ENCODE results near the gene ERN2. TPM values are rescaled to one million over a fixed set of nuclear protein-coding genes. Genes with fewer than 3 reads are reported as not detected.

ERN2 gene
- polyA plus RNA-seq, 3 donors: not detected

DNA sequence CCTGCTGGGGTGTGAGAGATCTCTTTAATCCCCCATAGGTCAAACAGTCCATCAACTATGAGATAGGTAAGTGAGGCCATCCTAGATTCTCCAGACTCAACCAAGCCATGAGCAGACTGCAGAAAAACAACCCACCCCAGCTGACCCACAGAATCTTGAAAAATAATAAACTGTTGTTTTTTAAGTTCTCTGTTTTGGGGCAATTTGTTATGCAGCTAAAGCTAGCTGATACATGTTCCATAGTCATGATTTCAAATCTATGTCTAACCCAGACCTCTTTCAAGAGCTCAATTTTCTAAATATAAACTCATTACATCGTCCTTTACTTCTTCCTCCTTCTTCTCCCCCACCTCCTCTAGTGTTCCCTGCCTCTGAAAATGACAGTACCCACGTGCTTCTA, 10.1 kb downstream of the ERN2 start:
- H2AFZ ChIP-seq (ENCODE audit: insufficient read depth, low read depth, low read length, poor library complexity, severe bottlenecking): no peak overlapping the region
- H3K4me1 ChIP-seq (ENCODE audit: control insufficient read depth in 1 of 2, insufficient read depth in 2 of 2, low read length in 2 of 2): no peaks in the 10 kb centered on the region
- no peaks in the 10 kb centered on the region for H4K20me1 ChIP-seq (ENCODE audit: insufficient read depth, low read length)
- no peaks in the 10 kb centered on the region for H3K27me3 ChIP-seq (ENCODE audit: control insufficient read depth in 2 of 2, insufficient read depth in 2 of 2, low read length in 2 of 2)
- H3K36me3 Mint-ChIP-seq: no peaks in the 10 kb centered on the region
- peaks cover 3 to 5% of the 10 kb centered on the region in 2 donors for H3K9me3 ChIP-seq (replicated peaks in 1 of 2; ENCODE audit: control insufficient read depth in 1 of 2, insufficient read depth in 1 of 2, low read length in 2 of 2)
- H3K27ac Mint-ChIP-seq: no peak overlapping the region
- 70% methylated on average over 2 of the region's 2 CpGs for WGBS (ENCODE audit: insufficient coverage)
- no peaks in the 10 kb centered on the region for H3K79me2 ChIP-seq (ENCODE audit: insufficient read depth, low read length)
- H3K9me3 Mint-ChIP-seq: peaks cover 3 to 10% (median 8%) of the 10 kb centered on the region in 7 donors
- peak overlapping the region in 1 of 2 donors; percentile 1 for H3K4me3 Mint-ChIP-seq
- H3K4me2 ChIP-seq (replicated peaks; ENCODE audit: extremely low read depth, low read length, poor library complexity, severe bottlenecking): no peak overlapping the region
- H3K9ac ChIP-seq (ENCODE audit: insufficient read depth, low read length, poor library complexity, severe bottlenecking): no peak overlapping the region
- intact Hi-C loops (cut with micrococcal nuclease): no loop called here
- no peak overlapping the region for H3K27ac ChIP-seq (ENCODE audit: low read depth in 1 of 2, low read length in 2 of 2)
- DNase-seq: no peak
- TF ChIP-seq, protein P1, sequence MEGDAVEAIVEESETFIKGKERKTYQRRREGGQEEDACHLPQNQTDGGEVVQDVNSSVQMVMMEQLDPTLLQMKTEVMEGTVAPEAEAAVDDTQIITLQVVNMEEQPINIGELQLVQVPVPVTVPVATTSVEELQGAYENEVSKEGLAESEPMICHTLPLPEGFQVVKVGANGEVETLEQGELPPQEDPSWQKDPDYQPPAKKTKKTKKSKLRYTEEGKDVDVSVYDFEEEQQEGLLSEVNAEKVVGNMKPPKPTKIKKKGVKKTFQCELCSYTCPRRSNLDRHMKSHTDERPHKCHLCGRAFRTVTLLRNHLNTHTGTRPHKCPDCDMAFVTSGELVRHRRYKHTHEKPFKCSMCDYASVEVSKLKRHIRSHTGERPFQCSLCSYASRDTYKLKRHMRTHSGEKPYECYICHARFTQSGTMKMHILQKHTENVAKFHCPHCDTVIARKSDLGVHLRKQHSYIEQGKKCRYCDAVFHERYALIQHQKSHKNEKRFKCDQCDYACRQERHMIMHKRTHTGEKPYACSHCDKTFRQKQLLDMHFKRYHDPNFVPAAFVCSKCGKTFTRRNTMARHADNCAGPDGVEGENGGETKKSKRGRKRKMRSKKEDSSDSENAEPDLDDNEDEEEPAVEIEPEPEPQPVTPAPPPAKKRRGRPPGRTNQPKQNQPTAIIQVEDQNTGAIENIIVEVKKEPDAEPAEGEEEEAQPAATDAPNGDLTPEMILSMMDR (IDR thresholded peaks at IDR 0.05): no peak
- H3K27me3 Mint-ChIP-seq (ENCODE audit: low read depth in 3 of 3): peaks cover 5 to 13% (median 7%) of the 10 kb centered on the region in 3 donors
- H3K4me3 ChIP-seq (replicated peaks in 1 of 3; ENCODE audit: low read depth in 2 of 3, low read length in 3 of 3): no peak overlapping the region
- H3K36me3 ChIP-seq (replicated peaks in 1 of 2; ENCODE audit: control insufficient read depth in 1 of 2, insufficient read depth in 2 of 2, low read length in 2 of 2): no peaks in the 10 kb centered on the region
- no peaks in the 10 kb centered on the region for H3K4me1 Mint-ChIP-seq

DNA sequence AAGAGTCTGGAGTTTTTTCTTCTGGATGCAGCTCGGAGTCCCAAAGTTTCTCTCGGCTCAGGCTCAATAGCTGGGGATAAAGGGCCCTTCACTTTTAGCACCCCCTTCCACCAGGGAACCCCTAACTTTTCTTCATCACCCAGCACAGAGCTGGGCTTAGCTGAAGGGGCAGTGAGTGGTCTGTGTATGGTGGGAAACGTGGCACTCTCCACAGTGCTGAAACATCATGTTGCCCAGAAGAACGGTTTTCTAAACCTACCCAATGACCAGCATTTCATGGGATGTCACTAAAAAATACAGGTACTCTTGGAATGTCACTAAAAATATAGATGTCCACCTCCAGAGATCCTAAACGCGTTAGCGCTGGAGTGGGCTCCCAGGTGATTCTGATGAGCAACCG, 12.0 kb downstream of the ERN2 start:
- Histone ChIP-seq H3K79me2 (ENCODE audit: insufficient read depth, low read length) (no peaks in the 10 kb centered on the region), H4K20me1 (ENCODE audit: insufficient read depth, low read length) (no peaks in the 10 kb centered on the region), H2AFZ (ENCODE audit: insufficient read depth, low read depth, low read length, poor library complexity, severe bottlenecking) (no peak overlapping the region), H3K4me1 (ENCODE audit: control insufficient read depth in 1 of 2, insufficient read depth in 2 of 2, low read length in 2 of 2) (no peaks in the 10 kb centered on the region), H3K4me2 (replicated peaks; ENCODE audit: extremely low read depth, low read length, poor library complexity, severe bottlenecking) (no peak overlapping the region), H3K4me3 (replicated peaks in 1 of 3; ENCODE audit: low read depth in 2 of 3, low read length in 3 of 3) (no peak overlapping the region), H3K36me3 (replicated peaks in 1 of 2; ENCODE audit: control insufficient read depth in 1 of 2, insufficient read depth in 2 of 2, low read length in 2 of 2) (no peaks in the 10 kb centered on the region), H3K27me3 (ENCODE audit: control insufficient read depth in 2 of 2, insufficient read depth in 2 of 2, low read length in 2 of 2) (no peaks in the 10 kb centered on the region), H3K9me3 (replicated peaks in 1 of 2; ENCODE audit: control insufficient read depth in 1 of 2, insufficient read depth in 1 of 2, low read length in 2 of 2) (peaks cover 3 to 5% of the 10 kb centered on the region in 2 donors), H3K9ac (ENCODE audit: insufficient read depth, low read length, poor library complexity, severe bottlenecking) (no peak overlapping the region), H3K27ac (ENCODE audit: low read depth in 1 of 2, low read length in 2 of 2) (no peak overlapping the region)
- WGBS (ENCODE audit: insufficient coverage): 78% methylated on average over 4 of the region's 8 CpGs
- Mint-ChIP-seq H3K9me3 (peaks cover 3 to 10% (median 8%) of the 10 kb centered on the region in 7 donors), H3K36me3 (no peaks in the 10 kb centered on the region), H3K4me3 (no peak overlapping the region), H3K27me3 (ENCODE audit: low read depth in 3 of 3) (peaks cover 3 to 13% (median 4%) of the 10 kb centered on the region in 3 donors), H3K27ac (no peak overlapping the region), H3K4me1 (no peaks in the 10 kb centered on the region)
- TF ChIP-seq, protein P1 (IDR thresholded peaks at IDR 0.05): no peak
- DNase-seq: no peak
- intact Hi-C loops (cut with micrococcal nuclease): no loop called here
